ENCODE results near the gene DCST1. TPM values are rescaled to one million over a fixed set of nuclear protein-coding genes. Genes with fewer than 3 reads are reported as not detected.
A peak's percentile ranks its signal among the peaks of the same experiment; 100 is the strongest.

The DCST1 gene
- total RNA-seq, 1 experiment from 2014 or later: not detected

DNA sequence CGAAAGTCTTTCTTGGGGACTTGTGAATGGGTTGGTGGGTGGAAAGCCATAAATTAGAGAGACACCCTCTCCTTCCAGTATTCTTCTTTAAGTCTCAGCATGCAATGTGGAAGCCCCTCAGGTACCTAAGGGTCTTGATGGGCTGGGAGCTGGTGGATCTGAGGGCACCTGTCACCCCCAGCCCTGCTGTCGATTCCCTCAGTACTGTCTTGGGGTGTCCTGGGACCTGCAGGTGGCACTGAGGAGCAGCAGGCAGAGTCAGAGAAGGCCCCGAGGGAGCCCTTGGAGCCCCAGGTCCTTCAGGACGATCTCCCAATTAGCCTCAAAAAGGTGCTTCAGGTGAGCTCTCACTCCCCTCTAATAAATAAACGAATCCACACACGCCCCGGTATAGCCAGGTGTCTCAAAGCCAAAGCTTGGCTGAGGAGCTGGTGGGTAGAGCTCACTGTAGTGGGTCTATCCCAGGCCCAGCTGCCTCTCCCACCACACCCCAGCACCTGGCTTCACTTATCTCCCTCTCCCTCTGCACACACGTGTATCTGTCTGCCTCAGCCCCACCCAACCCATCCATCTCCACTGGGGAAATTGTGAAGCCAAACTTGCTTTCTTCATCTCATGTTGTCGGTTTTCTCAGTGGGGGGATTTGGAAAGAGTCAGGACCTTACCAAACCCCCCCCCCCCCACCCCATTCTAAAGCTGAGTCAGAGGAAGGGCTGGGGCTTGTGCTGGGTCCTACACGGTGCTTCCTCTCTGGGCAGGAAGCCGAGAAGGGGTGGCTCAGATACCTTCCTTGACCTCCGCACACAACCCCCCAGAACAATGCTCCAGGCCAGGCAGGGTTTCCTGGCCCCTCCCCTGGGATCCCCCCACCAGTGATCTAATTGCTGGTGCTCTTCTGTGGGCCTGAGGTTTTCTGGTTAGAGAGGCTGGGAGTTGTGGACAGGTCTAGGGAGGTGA lies 19.1 kb downstream of the DCST1 start:
- peak overlapping the region; percentile 87 for H3K9ac ChIP-seq (ENCODE audit: low read length)
- peak overlapping the region; percentile 28; the same call in 1 of the 2 replicates for H2AFZ ChIP-seq (ENCODE audit: low read length)
- ATAC-seq (peak; percentile 30), DNase-seq (peak; percentile 51)
- TF ChIP-seq EZH2phosphoT487 (IDR thresholded peaks at IDR 0.05; ENCODE audit: borderline replicate concordance, low read length): no peak
- TF ChIP-seq, protein P1, sequence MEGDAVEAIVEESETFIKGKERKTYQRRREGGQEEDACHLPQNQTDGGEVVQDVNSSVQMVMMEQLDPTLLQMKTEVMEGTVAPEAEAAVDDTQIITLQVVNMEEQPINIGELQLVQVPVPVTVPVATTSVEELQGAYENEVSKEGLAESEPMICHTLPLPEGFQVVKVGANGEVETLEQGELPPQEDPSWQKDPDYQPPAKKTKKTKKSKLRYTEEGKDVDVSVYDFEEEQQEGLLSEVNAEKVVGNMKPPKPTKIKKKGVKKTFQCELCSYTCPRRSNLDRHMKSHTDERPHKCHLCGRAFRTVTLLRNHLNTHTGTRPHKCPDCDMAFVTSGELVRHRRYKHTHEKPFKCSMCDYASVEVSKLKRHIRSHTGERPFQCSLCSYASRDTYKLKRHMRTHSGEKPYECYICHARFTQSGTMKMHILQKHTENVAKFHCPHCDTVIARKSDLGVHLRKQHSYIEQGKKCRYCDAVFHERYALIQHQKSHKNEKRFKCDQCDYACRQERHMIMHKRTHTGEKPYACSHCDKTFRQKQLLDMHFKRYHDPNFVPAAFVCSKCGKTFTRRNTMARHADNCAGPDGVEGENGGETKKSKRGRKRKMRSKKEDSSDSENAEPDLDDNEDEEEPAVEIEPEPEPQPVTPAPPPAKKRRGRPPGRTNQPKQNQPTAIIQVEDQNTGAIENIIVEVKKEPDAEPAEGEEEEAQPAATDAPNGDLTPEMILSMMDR (conservative IDR thresholded peaks at IDR 0.05; ENCODE audit: low read depth, low read length): peak; percentile 78
- peaks cover 33% of the 10 kb centered on the region for H3K4me1 ChIP-seq (ENCODE audit: insufficient read depth, low read length)
- no peaks in the 10 kb centered on the region for H3K9me3 ChIP-seq (ENCODE audit: low read length)
- peaks cover 39% of the 10 kb centered on the region for H3K36me3 ChIP-seq (ENCODE audit: low read depth, low read length)
- CTCF ChIA-PET: interaction anchor here (0.5 to 3.4 kb wide), 4 partner anchors 9 to 293 kb away, joined by 3 to 41 read pairs (median 4); no protein-coding TSS in a partner anchor
- intact Hi-C loops (cut with micrococcal nuclease): loop anchor here (5.0 kb wide), 1 partner anchor 35 kb away; no protein-coding TSS in a partner anchor
- peak overlapping the region; percentile 95 for H3K4me3 ChIP-seq (ENCODE audit: low read length)
- peaks cover 35% of the 10 kb centered on the region for H3K79me2 ChIP-seq (ENCODE audit: low read length)
- POLR2A ChIA-PET (ENCODE audit: unreplicated experiment): interaction anchor here (0.6 to 0.7 kb wide), 2 partner anchors 25 to 33 kb away, joined by 12 to 27 read pairs; no protein-coding TSS in a partner anchor
- H3F3A ChIP-seq (ENCODE audit: low read length, unreplicated experiment): peaks cover 8% of the 10 kb centered on the region
- peak overlapping the region; percentile 67 for H3K27ac ChIP-seq (ENCODE audit: low read length)
- no TSS peak for BruUV-seq (replicated peaks)
- no peaks in the 10 kb centered on the region for H3K9me2 ChIP-seq (replicated peaks; ENCODE audit: low read length)
- peaks cover 3% of the 10 kb centered on the region; the same call in 1 of the 2 replicates for H4K20me1 ChIP-seq (ENCODE audit: low read length)
- peak overlapping the region; percentile 99 for H3K4me2 ChIP-seq (ENCODE audit: low read length)
- H3K27me3 ChIP-seq (ENCODE audit: low read length): no peaks in the 10 kb centered on the region

GRCh38 chr1:155053531-155054105 lies 20.0 kb downstream of the DCST1 start:
- Histone ChIP-seq H3K4me3 (ENCODE audit: low read length) (peak overlapping the region; percentile 95), H3K4me2 (ENCODE audit: low read length) (peak overlapping the region; percentile 99), H3F3A (ENCODE audit: low read length, unreplicated experiment) (peaks cover 8% of the 10 kb centered on the region), H3K79me2 (ENCODE audit: low read length) (peaks cover 35% of the 10 kb centered on the region), H3K9ac (ENCODE audit: low read length) (no peak overlapping the region), H3K4me1 (ENCODE audit: insufficient read depth, low read length) (peaks cover 33% of the 10 kb centered on the region), H3K27me3 (ENCODE audit: low read length) (no peaks in the 10 kb centered on the region), H3K27ac (ENCODE audit: low read length) (peak overlapping the region; percentile 67), H3K9me3 (ENCODE audit: low read length) (no peaks in the 10 kb centered on the region), H2AFZ (ENCODE audit: low read length) (no peak overlapping the region), H3K36me3 (ENCODE audit: low read depth, low read length) (peaks cover 47% of the 10 kb centered on the region), H3K9me2 (replicated peaks; ENCODE audit: low read length) (no peaks in the 10 kb centered on the region), H4K20me1 (ENCODE audit: low read length) (peaks cover 3% of the 10 kb centered on the region; the same call in 1 of the 2 replicates)
- POLR2A ChIA-PET (ENCODE audit: unreplicated experiment): interaction anchor here (0.6 kb wide), 2 partner anchors 24 to 585 kb away, joined by 4 to 12 read pairs; no protein-coding TSS in a partner anchor
- no peak for DNase-seq
- BruUV-seq (replicated peaks): no TSS peak
- TF ChIP-seq, protein P1 (conservative IDR thresholded peaks at IDR 0.05; ENCODE audit: low read depth, low read length): no peak
- TF ChIP-seq EZH2 (IDR thresholded peaks at IDR 0.05; ENCODE audit: low read length, unreplicated experiment): no peak
- TF ChIP-seq EZH2phosphoT487 (IDR thresholded peaks at IDR 0.05; ENCODE audit: borderline replicate concordance, low read length): no peak
- intact Hi-C loops (cut with micrococcal nuclease): loop anchor here (5.0 kb wide), 1 partner anchor 36 kb away; no protein-coding TSS in a partner anchor
- ATAC-seq: no peak
- CTCF ChIA-PET: interaction anchor here (0.5 to 3.4 kb wide), 4 partner anchors 8 to 388 kb away, joined by 3 to 41 read pairs (median 6); no protein-coding TSS in a partner anchor
